ENCODE measurements around the gene MTHFD2L. TPM values are rescaled to one million over a fixed set of nuclear protein-coding genes. Genes with fewer than 3 reads are reported as not detected.
"Not testable (repeated sequence)": the region's sequence is repeated elsewhere in the genome, so short reads cannot be mapped to it uniquely, and the experiment has no call there.

MTHFD2L gene
- total and polyA plus RNA-seq, 3 donors from 2014 or later = 14.8 to 44.1 (median 29.1) TPM

GRCh38 chr4:74121643-74122579, 36.0 kb upstream of the MTHFD2L start:
- no peaks in the 10 kb centered on the region for H3K9me3 ChIP-seq
- TF ChIP-seq CTCF (IDR thresholded peaks at IDR 0.05) = no peak
- TF ChIP-seq POLR2A (IDR thresholded peaks at IDR 0.05) = no peak
- no peak for DNase-seq
- no peaks in the 10 kb centered on the region for H3K4me1 ChIP-seq
- H3K4me3 ChIP-seq = no peak overlapping the region
- 73 to 76% methylated on average over 2 of the region's 2 CpGs for WGBS, 2 donors
- H3K36me3 ChIP-seq (ENCODE audit: low read depth, missing control alignments) = no peaks in the 10 kb centered on the region
- H3K27me3 ChIP-seq = no peaks in the 10 kb centered on the region
- intact Hi-C loops (cut with DNase I; ENCODE audit: low total_unique reads) = no loop called here
- no peak overlapping the region for H3K27ac ChIP-seq

GRCh38 chr4:74123065-74123728, 34.7 kb upstream of the MTHFD2L start:
- Histone ChIP-seq H3K9me3 (no peaks in the 10 kb centered on the region), H3K27ac (no peak overlapping the region), H3K4me1 (no peaks in the 10 kb centered on the region), H3K27me3 (no peaks in the 10 kb centered on the region), H3K36me3 (ENCODE audit: low read depth, missing control alignments) (no peaks in the 10 kb centered on the region), H3K4me3 (no peak overlapping the region)
- TF ChIP-seq POLR2A (IDR thresholded peaks at IDR 0.05) = no peak
- no peak for TF ChIP-seq CTCF (IDR thresholded peaks at IDR 0.05)
- 78 to 91% methylated on average over 1 of the region's 1 CpG for WGBS, 2 donors
- DNase-seq = no peak
- intact Hi-C loops (cut with DNase I; ENCODE audit: low total_unique reads) = no loop called here

GRCh38 chr4:74125029-74125428, 32.9 kb upstream of the MTHFD2L start:
- Histone ChIP-seq H3K27ac (no peak overlapping the region), H3K9me3 (no peaks in the 10 kb centered on the region), H3K36me3 (ENCODE audit: low read depth, missing control alignments) (no peaks in the 10 kb centered on the region), H3K27me3 (no peaks in the 10 kb centered on the region), H3K4me3 (no peak overlapping the region), H3K4me1 (no peaks in the 10 kb centered on the region)
- TF ChIP-seq CTCF (IDR thresholded peaks at IDR 0.05) (no peak), POLR2A (IDR thresholded peaks at IDR 0.05) (no peak)
- DNase-seq = no peak
- 84 to 96% methylated on average over 1 of the region's 1 CpG for WGBS, 2 donors
- intact Hi-C loops (cut with DNase I; ENCODE audit: low total_unique reads) = no loop called here

- intact Hi-C loops (cut with DNase I; ENCODE audit: low total_unique reads) = no loop called here
- TF ChIP-seq POLR2A (IDR thresholded peaks at IDR 0.05) (no peak), CTCF (IDR thresholded peaks at IDR 0.05) (no peak)
Measured at GRCh38 chr4:74127745-74128144, 30.2 kb upstream of the MTHFD2L start.

GRCh38 chr4:74130843-74131242, 27.1 kb upstream of the MTHFD2L start:
- not testable (repeated sequence) for H3K4me1 ChIP-seq; H3K9me3 ChIP-seq; H3K4me3 ChIP-seq; H3K36me3 ChIP-seq (ENCODE audit: low read depth, missing control alignments); DNase-seq; H3K27ac ChIP-seq; H3K27me3 ChIP-seq
- whole genome bisulfite sequencing, 2 donors = 94 to 100% methylated on average over 2 of the region's 2 CpGs
- intact Hi-C loops (cut with DNase I; ENCODE audit: low total_unique reads) = loop anchor here (10.0 kb wide), 1 partner anchor 476 kb away; no protein-coding TSS in a partner anchor

More at GRCh38 chr4:74127745-74128144, 30.2 kb upstream of the MTHFD2L start:
- no peak overlapping the region for H3K27ac ChIP-seq
- WGBS, 2 donors = 90 to 93% methylated on average over 4 of the region's 4 CpGs
- no peak overlapping the region for H3K4me3 ChIP-seq
- H3K4me1 ChIP-seq = no peaks in the 10 kb centered on the region
- H3K36me3 ChIP-seq (ENCODE audit: low read depth, missing control alignments) = no peaks in the 10 kb centered on the region
- H3K9me3 ChIP-seq = no peaks in the 10 kb centered on the region
- no peak for DNase-seq
- H3K27me3 ChIP-seq = no peaks in the 10 kb centered on the region

- H3K27me3 ChIP-seq; H3K36me3 ChIP-seq (ENCODE audit: low read depth, missing control alignments); H3K27ac ChIP-seq; H3K9me3 ChIP-seq; H3K4me3 ChIP-seq; H3K4me1 ChIP-seq; DNase-seq: not testable (repeated sequence)
- intact Hi-C loops (cut with DNase I; ENCODE audit: low total_unique reads) = loop anchor here (10.0 kb wide), 1 partner anchor 477 kb away; no protein-coding TSS in a partner anchor
Measured at GRCh38 chr4:74132188-74132587, 25.7 kb upstream of the MTHFD2L start.

All from testis (tissue), 3 donors.